CD4-positive, alpha-beta T cell treated with Interleukin-2 at 100 ng/mL for 4 hours (primary cell): ENCODE data around the gene ADGRL1.
"Not testable (repeated sequence)": the region's sequence is repeated elsewhere in the genome, so short reads cannot be mapped to it uniquely, and the experiment has no call there.

ENCODE experiments used
- DNase-seq: peaks from one replicate; pipeline ENCODE4 v3.0.0-alpha.2; 2020; ENCODE audit warnings: low spot score

ADGRL1 gene

GRCh38 chr19:14160017-14160703 is 45.8 kb downstream of the ADGRL1 start:
- DNase-seq = no peak

DNA sequence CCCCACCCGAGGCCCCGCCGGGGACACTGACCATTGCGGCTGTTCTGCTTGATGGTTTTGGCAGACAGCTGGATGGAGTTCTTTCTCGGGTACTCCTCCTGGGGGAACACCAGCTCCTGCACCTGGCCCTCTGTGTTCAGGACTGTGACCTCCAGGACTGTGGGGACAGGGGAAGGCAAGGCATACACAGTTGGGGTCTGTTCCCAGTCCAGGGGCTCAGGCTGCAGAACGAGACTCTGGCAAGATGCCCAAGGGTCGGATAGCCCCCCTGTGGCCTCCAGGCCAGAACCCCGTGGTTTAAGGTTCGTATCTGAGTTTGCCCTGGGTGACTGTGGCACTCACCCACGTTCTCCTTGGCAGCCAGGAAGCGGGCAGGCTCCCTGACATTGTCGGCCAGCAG is 46.9 kb downstream of the ADGRL1 start:
- no peak for DNase-seq

GRCh38 chr19:14158276-14159023 is 47.5 kb downstream of the ADGRL1 start:
- DNase-seq = no peak

GRCh38 chr19:14156971-14157717 is 48.8 kb downstream of the ADGRL1 start:
- no peak for DNase-seq

DNA sequence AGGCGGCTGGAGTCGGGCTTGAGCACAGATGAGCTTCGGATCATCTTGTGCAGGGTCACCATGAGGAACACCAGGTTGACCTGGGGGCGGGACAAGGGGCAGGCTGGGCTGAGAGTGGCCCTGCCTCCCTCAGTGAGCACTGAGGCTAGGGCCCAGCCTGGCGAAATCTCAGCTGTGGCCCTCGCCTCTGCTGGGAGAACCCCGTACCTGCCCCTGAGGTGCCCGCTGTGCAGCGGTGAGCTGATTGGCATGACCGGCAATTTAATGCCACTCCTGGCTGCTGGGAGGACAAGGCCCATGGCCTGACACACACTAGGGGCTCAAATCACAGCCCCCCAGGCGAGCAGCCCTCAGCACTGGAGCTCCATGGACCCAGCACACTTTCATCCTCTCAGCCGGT is 49.8 kb downstream of the ADGRL1 start:
- DNase-seq = no peak

DNA sequence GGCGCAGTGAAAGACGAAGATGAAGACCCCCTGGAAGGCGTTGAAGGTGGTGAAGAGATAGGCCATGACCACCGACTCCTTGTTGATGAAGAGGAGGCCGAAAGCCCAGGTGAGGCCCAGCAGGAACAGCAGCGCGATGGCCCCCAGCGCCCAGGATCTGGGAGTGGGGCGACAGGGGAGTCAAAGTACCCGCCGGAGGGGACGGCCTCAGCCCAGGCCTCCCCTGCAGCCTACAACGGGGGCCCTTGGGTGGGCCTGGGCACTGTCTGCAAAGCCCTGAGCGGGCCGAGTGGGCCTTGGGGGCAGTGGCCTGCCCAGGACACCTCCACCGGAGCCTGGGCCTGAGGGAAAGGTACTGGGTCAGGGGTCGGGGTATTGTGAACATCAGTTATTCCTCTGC is 50.6 kb downstream of the ADGRL1 start:
- DNase-seq = no peak

GRCh38 chr19:14152713-14153112 is 53.3 kb downstream of the ADGRL1 start:
- no peak for DNase-seq

DNA sequence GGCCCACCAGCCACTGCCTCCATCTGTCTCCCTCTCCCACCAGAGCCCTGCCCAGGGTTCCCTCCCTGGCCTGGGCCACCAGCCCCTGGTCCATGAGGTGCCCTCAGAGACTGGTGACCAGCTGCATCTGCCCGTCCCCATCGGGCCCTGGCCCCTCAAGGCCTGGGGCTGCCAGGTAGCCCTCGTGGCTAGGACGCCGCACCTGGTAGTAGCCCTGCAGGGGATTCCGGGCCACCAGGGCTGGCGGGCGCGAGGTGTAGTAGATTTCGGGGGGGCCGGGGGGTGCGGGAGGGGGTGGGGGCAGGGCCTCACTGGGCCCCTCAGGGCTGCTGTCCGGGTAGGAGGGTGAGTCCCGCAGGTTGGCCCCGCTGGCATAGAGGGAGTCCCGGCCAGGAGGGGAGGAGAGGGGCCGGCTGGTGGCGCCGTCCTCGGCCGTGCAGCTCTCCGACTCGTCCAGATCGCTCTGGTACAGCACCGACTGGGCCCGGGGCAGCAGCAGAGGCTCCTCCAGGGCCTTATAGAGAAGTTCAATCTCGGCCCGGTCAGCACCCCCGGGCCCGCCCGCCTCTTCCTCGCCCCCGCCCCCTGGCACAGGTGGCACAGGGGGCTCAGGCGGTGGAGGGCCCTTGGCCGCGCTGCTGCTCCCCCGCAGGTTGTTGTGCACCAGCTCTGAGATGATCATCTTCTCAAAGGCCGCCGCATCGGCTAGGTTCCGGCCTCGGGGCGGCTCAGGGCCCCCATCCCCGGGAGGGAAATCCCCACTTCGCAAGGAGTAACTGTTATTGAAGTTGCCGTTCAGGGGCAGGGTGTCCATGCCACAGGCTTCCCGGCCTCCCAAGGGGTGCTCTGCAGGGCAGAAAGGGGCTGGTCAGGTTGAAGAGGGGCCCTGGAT is 55.0 kb downstream of the ADGRL1 start:
- DNase-seq = no peak

GRCh38 chr19:14150041-14150769 is 55.8 kb downstream of the ADGRL1 start:
- DNase-seq = no peak

- peak; percentile 62 for DNase-seq
Observed at GRCh38 chr19:14149509-14149994, 56.4 kb downstream of the ADGRL1 start.

GRCh38 chr19:14148751-14149410 is 57.1 kb downstream of the ADGRL1 start:
- DNase-seq = no peak

DNA sequence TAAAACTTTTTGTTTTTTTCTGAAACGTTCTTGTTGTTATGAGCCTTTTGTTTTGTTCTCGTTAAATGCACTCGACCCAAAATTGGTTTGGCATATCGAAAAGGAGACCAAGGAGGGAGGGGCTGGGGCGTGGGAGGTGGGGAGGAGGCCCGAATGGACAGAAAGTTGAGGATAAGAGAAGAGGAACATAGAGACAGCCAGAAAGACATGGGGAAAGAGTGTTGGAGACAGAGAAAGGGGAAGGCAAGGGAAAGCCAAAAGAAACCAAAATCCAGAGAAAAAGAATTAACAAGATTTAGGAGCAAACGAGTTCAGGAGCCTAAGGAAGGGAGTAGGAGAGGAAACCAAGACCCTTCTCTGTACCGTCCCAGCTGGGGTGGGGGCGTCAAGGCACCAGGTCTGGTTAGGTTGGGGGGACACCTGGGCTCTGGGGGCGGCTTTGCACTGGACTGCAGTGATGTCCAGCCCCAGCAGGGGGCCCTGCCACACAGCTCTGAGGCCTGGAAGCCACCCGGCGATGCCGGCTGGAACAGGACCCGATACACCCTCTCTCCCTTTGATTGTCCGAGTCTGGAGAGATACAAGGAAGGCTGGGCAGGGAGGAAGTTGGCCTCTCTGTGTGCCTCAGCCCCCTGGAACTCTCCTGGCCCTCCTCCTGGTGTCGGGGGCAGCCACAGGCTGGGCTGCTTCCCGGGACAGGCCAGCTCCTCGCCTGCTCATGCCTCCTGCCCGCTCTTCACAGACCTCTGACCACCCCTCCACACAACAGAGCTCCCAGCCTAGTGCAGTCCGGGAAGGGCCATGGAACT is 58.0 kb downstream of the ADGRL1 start:
- peak; percentile 59 for DNase-seq

- no peak for DNase-seq
Observed at GRCh38 chr19:14146789-14147216, 59.2 kb downstream of the ADGRL1 start.

DNA sequence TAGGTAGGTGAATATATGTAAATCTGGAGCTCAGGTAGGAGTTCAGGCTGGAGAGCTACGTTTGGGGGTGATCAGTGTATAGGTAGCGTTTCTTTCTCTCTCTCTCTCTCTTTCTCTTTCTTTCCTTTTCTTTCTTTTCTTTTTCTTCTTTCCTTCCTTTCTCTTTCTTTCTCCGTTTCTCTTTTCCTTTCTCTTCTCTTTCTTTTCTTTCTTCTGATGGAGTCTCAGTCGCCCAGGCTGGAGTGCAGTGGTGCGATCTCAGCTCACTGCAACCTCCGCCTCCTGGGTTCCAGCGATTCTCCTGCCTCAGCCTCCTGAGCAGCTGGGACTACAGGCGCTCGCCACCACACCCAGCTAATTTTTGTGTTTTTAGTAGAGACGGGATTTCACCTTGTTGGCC is 59.8 kb downstream of the ADGRL1 start:
- DNase-seq = not testable (repeated sequence)

GRCh38 chr19:14145381-14145780 is 60.6 kb downstream of the ADGRL1 start:
- DNase-seq = no peak

- DNase-seq = no peak
Observed at GRCh38 chr19:14142262-14143190, 63.4 kb downstream of the ADGRL1 start.

DNA sequence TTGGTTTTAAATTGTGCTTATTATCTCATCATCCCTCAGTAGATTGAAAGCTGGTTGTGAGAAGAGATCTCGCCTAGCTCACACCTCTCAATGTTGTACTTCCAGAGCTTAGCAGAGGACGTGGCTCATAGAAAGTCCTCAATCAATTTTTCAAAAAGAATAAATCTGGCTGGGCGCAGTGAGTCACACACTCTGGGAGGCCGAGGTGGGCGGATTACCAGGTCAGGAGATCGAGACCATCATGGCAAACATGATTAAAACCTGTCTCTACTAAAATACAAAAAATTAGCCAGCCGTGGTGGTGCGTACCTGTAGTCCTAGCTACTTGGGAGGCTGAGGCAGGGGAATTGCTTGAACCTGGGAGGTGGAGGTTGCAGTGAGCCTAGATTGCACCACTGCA is 64.9 kb downstream of the ADGRL1 start:
- DNase-seq = no peak

- DNase-seq = no peak
Observed at GRCh38 chr19:14139944-14140343, 66.0 kb downstream of the ADGRL1 start.
